Right lung (tissue), 5 donors: ENCODE measurements around the gene UQCR11. TPM values are rescaled to one million over a fixed set of nuclear protein-coding genes. Genes with fewer than 3 reads are reported as not detected.

Experiments
- DNase-seq, 2 donors: peaks; one replicate each; pipeline ENCODE4 v3.0.0-alpha.2; 2013
- polyA plus RNA-seq, 5 donors: library from polyadenylated mRNA; unstranded; fragments of 120-200 nt; gene quantifications; one replicate each; pipeline versions ENCODE4 v1.2.1 to v1.2.3, GENCODE V29; 2013; ENCODE audit warnings: inconsistent platforms in 1 of 5, low replicate concordance in 1 of 5; ENCODE audit not compliant: insufficient read length in 5 of 5, insufficient read depth in 1 of 5

The UQCR11 gene
- polyA plus RNA-seq, 5 donors = 55.7 to 119 (median 83.2) TPM

DNA sequence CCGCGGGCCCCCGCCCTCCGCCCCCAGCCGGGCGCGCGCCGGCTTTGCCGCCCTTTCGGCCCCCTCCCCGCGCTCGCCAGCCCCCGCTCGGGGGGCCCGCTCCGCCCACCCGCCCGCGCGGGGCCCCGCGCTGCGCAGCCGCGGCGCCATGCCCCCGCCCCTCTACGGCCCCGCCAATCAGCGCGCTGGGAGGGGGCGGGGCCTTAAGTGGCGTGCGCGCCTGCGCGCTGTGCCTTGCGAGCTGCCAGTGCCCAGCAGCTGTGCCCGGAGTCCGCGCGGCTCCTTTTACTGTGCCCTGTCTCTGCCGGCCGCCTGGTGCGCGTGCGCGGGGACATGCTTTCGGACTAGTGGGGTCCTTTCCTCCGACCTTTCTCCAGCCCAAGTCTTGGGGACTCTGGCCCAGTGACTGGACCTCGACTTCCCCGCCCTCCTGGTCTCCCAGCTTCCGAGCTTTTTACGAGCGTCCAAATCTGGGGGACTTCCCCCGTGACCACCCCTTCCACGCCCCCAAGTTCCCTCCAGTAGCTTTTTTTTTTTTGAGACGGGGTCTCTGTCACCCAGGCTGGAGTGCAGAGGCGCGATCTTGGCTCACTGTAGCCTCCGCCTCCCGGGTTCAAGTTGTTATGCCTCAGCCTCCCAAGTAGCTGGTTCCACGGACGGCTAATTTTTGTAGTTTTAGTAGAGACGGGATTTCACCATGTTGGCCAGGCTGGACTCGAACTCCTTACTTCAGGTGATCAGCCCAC lies 12.3 kb downstream of the UQCR11 start, which contains the start of gene MBD3:
MBD3 (minus strand) TSS at position 111 of the 746 bp plus-strand sequence. CDS start 234 bp downstream, outside the sequence.
- DNase-seq = peak; percentile 93 to 94

DNA sequence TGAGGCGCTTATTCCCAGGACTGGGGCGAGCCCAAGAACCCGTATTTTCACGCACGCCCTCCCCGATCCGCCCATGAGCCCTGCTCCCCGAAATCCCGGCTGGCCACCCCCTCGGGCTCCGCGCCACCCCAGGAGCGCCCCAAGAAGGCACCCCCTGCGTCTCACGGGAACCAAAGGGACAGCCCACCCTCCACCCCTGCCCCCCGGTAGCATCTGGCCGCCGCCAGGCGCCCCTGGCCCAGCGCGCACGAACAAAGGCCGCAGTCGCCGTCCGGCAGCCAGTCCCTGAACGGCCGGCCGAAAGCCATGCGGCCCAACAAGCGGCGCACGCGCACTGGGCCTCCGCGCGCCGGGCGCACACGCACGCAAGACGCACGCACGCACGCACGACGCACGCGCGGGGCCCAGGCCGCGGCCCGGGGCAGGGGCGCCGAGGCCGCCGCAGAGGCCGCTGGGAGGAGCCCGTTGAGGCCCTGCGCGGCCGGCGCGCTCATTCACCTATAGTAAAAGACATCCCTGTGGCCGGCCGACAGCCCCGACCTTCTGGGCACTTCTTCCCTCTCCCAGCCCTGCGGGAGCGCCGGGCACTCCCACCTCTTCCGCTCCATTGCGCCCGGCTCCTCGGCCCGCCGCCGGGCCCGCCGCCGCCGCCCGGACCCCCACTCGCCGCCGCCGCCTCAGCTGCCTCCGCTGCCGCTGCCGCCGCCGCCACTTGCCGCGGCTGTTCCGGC lies 13.1 kb downstream of the UQCR11 start:
- DNase-seq = peak; percentile 86 to 88

DNA sequence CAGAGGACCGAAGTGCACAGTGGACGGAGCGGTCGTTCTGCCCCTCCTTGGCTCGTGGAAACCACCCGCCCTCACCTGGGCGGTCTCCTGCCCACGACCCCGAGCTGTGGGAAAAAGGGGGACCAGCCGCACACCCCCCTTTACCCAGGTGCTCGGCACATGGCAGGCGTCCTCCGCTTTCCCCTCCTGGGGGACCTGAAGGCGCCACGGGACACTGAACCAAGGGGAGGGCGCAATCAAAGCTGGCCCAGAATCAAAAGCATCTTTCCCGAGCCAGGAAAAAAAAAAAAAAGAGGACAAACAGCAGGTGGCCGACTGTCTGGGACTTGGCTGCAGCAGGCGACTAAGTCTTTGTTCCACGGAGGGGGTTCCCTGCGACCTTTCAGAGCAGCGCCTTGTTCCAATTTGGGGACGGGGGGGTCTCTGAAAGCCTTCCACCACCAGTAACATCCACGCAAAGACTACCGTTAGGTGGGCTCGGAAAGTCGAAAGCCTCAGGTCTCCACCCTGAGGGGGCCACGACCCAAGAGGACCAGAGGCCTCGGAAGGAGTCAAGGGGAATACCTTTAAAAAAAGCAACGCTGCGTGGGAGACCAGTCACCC lies 13.7 kb downstream of the UQCR11 start:
- no peak for DNase-seq

DNA sequence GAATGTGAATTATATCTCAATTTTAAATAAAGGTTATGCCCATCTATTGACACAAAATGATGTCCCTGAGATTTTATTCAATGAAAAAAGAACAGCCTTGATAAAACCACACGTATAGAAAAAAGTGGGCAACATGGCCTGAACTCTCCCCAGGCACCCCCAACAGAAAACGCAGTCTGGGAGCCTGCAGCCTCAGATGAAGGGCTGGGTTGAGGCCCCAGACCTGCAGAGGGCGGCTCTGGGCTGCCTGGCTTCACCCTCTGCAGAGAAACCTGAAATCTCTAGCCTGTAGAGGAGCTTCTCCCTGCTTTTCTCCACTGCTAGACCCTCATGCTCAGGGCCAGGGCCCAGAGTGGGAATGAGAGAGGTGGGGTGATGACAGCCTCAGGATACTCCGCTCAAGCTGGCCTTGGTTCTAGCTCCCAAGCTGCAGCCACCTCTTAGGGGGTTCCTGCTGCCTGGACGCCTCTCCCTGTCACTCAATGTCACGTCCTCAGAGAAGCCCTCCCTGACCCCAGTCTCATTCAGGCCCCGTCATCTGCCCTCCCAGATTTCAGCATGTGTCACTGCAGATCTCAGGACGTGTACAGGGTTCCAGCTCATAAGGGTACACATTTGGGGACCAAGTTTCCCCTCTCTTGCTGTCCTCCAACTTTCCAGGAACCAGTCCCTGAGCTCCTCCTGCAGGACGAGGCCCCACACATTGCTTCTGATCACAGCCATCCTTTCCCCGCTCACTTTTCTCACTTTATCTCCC lies 14.4 kb downstream of the UQCR11 start:
- DNase-seq = no peak

DNA sequence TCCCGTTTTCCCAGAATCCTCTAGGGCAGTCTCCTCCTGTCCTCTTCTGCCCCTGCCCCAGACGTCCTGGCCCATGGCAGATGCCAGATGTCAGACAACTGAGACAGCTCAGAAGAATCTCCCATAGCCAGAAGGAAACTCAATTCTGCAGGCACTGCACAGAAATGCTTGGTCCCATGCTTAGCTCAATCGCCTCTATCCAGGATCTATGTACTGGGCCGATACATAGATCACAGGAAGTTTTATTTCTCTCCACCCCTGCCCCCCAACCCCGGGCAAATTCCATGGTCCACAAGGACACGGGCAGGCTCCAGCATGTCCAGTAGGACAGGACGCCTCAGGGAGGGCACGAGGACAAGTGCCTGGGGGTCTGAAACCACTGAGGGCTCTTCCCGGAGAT lies 17.4 kb downstream of the UQCR11 start:
- no peak for DNase-seq

DNA sequence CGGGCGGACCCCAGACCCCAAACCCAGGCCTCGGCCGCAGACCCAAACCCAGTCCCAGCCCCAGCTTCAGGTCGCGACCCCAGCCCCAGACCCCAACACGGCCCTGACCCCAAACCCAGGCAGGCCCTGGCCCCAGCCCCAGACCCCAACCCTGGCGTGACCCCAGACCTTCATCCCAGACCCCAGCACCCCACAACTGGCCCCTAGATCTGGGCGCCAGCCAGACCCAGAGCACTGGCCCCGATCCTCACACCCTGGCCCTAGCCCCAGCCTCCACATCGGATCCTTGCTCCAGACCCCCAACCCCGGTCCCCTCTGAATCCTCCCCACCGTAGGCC lies 20.1 kb downstream of the UQCR11 start:
- no peak for DNase-seq

DNA sequence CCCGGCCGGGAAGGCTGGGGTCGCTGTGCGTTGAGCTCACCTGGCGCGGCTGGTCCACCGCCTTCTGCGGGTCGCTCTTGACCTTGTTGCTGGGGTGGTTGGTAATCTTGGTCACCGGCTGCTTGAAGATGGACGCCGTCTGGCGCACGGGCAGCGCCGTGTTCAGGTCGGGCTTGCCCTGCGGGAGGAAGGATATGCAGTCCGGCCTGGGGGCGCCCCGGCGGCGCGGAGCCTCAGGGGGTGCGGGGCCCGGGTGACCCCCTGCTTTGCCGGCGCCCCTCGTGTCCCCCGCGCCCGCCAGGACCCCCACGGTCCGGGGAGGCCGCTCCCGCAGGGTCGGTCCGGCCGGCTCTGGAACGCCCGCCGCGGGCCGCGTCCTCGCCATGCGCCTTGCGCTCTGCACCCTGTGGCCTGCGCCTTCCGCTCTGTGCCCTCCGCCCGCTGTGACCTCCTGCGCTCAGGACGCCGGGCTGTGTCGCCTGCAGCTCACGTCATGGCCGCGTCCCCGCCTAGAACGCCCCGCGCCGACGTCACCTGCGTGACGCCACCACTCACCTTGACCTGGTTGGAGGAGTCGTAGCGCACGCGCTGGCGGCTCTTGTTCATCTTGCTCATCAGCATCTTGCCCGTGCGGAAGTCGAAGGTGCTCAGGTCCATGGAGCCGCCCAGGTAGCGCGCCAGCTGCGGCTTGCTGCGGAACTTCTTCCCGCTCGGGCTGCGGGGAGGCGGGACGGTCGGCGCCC lies 20.6 kb downstream of the UQCR11 start:
- DNase-seq = no peak

DNA sequence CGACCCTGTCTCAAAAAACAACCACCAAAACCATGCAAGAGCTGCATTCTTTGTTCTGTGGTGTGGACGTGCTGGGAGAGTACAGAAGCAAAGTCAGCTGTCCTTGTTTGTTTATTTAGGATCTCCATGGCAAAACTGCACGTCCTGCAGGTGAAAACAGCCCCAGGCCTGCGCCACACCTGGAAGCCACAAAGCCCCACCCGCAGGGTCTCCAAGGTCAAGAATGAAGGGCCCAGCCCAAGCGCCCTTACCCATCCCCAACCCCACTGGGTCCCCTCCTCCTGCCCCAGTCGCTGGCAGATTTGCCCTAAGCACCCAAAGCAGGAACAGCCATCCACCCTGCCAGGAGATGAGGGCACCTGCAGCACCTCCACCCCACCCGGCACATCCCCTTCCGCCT lies 23.1 kb downstream of the UQCR11 start:
- no peak for DNase-seq

DNA sequence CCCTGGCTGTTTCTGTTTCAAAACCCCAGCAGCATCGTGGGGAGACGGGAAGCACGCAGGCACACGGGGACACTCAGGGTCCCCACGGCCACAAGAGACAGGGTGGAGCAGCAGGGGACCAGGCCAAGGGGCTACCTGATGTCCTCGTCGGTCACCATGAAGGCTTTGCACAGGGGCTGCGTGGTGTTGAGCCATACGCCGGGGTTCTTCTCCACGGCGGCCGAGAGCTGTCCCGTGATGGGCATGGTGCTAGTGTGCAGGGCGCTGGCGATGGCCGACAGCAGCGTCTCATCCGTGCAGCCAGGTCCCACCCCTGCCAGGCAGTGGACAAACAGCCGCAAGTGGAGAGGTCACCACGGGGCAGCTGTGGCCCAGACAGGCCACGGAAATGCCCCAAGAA lies 24.3 kb downstream of the UQCR11 start:
- DNase-seq = no peak

DNA sequence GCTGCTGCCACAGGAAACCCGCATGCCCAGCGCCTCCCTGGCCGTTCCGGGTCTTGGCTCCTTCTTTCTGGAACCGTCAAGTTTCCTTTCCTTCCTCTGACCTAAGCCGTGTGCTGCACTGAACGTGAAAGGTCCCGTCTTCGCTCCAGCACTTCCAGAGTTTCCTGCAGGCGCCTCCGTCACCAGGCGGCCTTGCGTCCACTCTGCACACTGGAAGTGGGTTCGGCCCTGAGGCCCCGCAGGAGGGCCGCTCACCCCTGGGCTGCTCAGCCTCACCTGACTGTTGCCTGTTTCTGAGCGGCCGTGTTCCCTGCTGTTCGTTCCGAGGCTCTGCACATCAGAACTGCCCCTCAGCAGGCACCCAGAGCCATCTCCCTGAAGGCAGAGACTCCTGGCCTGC lies 24.9 kb downstream of the UQCR11 start:
- DNase-seq = no peak

DNA sequence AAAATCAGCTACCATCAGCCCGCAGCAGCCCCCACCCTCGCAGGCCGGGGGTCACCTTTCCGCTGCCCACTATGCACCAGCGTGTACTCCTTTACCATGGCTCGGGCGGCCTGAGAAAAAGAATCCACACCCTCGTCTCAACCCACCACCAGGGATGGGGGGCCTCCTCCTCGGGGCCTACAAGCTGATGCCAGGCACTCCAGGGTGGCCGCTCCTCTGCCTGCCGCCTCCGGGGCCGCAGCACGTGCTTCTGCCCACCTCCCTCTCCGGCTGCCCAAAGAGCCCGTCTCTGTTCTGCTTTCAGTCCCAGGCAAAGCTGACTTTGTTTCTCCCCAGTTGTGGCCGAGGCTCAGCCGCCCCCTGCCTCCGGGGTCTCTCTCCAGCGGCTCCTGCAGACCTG lies 26.0 kb downstream of the UQCR11 start:
- DNase-seq = no peak

DNA sequence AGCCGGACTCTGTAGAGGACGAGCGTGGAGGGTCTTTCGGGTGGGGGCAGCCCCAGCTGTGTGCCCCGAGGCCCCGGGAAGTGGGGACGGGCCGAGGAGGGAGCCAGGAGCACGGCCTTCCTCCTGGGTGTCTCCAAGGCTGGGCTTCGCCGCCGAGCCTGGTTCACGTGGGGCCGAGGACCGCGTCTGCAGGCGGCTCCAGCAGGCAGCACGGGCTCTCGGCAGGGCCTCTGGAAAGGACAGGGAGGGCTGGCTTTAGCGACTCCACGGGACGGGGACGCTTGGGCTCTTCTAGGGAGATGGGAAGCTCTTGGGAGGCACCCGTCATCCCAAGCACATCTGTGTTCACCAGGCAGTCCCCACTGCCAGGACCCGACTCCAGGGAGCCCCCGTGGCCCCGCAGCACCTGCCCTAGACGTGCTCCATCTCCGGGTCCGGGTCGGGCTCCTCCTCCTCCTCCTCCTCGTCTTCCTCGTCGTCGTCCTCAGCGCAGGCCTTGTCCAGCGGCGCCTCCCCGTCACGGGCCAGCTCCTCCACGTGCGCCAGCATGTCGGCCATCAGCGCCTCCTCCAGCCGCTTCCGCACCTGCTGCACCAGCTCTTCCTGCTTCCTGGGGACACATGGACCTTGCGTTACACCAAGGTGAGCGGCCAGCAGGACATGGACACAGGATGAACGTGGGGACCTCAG lies 27.2 kb downstream of the UQCR11 start:
- no peak for DNase-seq

DNA sequence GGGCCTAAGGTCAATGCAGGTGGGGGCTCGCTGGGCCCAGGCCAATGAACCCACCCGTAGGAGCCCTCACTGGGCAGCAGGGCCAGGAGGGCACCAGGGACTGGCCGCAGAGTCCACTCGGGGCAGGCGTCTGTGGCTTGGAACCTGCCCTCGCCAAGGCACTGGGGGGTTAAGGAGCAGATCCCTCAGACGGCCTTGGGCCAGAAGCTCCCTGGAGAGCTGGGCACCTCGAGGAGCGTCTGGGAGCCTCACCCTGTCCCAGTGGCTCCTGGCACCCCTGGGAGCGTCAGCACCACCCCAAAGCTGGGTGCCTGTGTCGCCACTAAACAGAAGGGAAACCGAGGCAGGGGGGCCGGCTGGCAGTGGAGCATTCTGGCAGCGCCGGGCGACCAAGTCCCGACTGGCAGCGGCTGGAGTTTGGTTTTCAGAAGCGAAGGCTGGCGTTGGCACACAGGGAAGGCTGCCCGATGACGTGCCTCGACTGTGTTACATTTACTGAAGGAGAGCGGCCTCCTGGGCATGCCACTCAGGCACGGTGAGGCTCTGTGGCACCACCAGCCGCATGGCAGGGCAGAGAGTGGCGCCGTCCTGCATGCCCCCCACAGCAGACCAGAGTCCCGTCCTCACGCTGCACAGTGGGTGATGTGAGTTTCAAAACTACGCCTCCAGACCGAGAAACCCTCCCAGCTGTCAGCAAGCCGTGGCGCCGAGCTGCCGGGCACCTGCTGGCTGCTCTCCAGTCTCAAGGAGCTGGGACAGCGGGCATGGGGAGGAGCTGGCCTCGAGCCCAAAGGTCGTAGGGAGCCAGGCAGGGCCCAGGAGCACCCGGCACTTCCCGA lies 28.0 kb downstream of the UQCR11 start:
- DNase-seq = no peak

DNA sequence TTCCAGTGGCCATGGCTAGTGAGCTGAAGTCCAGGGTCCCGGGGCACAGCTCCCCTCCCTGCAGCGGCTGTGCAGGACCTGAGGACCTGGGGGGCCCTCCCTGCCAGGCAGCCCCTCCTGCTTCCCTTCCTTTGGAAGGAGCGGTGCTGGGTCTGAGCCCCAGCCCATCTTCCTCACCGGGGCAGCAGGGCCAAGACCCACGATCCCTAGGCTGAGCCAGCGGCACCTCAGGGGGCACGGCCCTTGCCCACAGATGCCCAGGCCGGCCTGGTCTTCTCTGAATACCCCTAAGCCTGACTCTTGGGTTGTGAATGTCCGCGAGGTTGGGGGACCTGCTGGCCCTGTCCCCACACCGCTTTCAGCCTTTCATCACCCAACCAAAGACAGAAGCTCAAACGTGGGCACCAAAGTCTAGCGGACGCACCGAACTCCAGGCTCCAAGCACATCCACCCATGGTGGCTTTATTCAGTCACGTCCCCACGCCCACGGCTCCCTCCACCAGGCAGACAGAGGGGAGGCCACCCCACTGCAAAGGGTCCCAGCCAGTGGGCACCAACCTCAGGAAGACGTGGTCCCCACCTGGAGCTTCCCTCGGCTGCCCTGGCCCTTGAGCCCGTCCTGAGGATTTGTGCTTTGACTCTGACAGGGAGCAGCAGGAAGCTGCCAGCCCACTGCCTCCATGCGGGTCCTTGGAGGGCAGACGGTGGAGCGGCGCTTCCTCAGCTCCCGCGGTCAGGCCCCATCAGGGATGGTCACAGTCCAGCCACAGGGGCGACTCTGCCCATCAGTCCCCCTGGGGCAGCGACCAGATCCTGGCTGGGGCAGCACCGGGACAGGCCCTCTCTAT lies 28.8 kb downstream of the UQCR11 start:
- DNase-seq = no peak

DNA sequence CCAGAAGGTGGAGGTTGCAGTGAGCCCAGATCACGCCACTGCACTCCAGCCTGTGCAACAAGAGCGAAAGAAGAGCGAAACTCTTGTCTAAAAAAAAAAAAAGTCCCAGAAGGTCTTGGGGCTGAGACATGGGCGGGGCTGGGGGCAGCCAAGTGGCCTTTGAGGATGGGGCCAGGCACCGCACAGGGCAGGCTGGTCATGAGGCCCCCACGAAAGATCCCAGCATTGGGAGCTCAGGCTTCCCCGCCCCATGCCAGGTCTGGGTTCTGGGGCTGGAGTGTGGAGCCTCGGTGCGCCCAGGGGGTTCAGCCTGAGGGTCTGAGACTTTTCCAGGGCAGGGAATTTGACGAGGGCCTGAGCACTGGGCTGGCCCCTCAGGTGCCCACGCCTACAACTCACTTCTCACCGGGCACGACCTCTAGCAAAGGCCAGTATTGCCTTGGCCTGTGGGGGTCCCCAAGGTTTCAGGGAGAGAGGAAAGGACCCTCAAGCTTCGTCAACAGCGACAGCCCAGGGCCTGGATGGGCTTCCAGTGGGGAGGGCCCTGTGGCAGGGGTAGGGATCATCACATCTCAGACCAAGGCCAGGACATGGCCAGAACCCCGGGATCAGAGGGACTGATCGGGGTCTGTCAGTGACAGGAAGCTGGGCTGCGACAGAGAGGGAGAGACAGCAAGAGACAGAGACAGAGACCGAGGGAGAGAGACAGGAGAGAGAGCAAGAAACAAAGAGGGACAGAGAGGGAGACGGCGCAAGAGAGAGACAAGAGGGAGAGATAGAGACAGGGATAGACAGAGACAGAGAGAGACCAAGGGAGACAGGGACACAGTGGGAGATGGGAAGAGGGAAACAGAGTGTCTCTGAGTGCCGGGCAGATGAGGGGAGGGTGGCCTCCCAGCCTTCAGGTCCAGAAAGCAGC lies 29.7 kb downstream of the UQCR11 start:
- DNase-seq = no peak

DNA sequence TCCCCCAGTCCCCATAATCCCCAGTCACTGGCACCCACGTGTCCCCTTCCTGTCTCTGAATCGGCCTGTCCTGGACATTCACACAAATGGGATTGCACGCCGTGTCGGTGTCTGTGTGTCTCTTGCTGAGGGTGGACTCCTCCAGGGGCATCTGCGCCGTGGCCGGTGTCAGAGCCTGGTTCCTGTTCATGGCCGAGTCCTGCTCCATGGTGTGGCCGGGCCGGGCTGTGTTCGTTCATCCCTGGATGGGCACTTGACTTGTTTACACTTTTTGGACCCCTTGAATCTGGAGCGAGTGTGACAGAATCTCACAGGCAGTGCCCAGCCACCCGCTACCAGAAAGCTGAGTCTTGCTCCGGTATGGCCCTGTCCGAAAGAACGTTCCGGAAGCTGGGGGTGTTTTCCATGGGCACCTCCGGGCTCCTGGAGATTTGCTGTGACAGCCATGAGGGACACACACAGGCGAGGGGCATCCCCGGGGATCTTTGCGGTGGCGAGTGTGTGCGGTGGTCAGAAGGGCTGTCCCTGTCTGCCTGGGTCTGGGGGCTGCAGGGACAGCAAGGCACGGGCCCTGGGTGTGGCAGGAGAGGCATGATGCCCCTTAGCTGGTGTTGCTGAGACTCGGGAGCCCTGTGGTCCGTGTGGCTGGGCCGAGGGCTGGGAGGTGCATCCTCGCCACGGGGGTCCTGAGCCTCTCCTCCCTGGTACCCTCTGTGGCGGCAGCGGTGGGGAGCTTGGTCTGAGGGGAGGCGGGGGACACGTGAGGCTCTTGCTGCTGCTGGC lies 30.7 kb downstream of the UQCR11 start:
- no peak for DNase-seq

DNA sequence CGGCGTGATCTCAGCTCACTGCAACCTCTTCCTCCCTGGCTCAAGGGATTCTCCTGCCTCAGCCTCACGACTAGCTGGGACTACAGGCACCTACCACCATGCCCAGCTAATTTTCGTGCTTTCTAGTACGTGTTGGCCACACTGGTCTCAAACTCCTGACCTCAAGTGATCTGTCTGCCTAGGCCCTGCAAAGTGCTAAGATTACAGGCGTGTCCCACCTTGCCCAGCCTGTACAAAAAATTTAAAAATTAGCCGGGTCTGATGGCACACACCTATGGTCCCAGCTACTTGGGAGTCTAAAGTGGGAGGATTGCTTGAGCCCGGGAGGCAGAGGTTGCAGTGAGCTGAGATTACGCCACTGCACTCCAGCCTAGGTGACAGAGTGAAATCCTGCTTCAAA lies 32.5 kb downstream of the UQCR11 start:
- DNase-seq = no peak
